Ishikawa (cell line): Measurements from ENCODE around the gene SYK.

Experiments used
- CEBPB ChIP-seq: IDR thresholded peaks from 2 replicates; pipeline ENCODE4 v1.6.1; 2012
- CREB1 ChIP-seq: IDR thresholded peaks from 2 replicates; pipeline ENCODE4 v1.6.1; 2012; ENCODE audit warnings: low read depth
- EGR1 ChIP-seq: IDR thresholded peaks from 2 replicates; pipeline ENCODE4 v1.6.1; 2012
- EP300 ChIP-seq: IDR thresholded peaks from 2 replicates; pipeline ENCODE4 v1.6.1; 2012; ENCODE audit warnings: borderline replicate concordance
- FOXM1 ChIP-seq: IDR thresholded peaks from 2 replicates; pipeline ENCODE4 v1.6.1; 2012; ENCODE audit warnings: low read depth, borderline replicate concordance
- NFIC ChIP-seq: IDR thresholded peaks from 2 replicates; pipeline ENCODE4 v1.6.1; 2012
- RAD21 ChIP-seq: IDR thresholded peaks from 2 replicates; pipeline ENCODE4 v1.6.1; 2012; ENCODE audit warnings: low read depth
- REST ChIP-seq: IDR thresholded peaks from 2 replicates; pipeline ENCODE4 v1.6.1; 2012; ENCODE audit warnings: low read depth, mild to moderate bottlenecking
- TAF1 ChIP-seq: IDR thresholded peaks from 2 replicates; pipeline ENCODE4 v1.6.1; 2012; ENCODE audit warnings: low read depth, mild to moderate bottlenecking
- TCF12 ChIP-seq: IDR thresholded peaks from 2 replicates; pipeline ENCODE4 v1.6.1; 2012; ENCODE audit warnings: low read depth
- TEAD4 ChIP-seq: IDR thresholded peaks from 2 replicates; pipeline ENCODE4 v1.6.1; 2012
- YY1 ChIP-seq: IDR thresholded peaks from 2 replicates; pipeline ENCODE4 v1.6.1; 2012; ENCODE audit warnings: low read depth
- ZBTB7A ChIP-seq: IDR thresholded peaks from 2 replicates; pipeline ENCODE4 v1.6.1; 2012; ENCODE audit warnings: low read depth
- TF ChIP-seq, protein P1 (sequence below): IDR thresholded peaks from 2 replicates; pipeline ENCODE4 v1.6.1; 2012
- TF ChIP-seq, protein P2 (sequence below): IDR thresholded peaks from 2 replicates; pipeline ENCODE4 v1.6.1; 2012

Gene SYK

GRCh38 chr9:90853945-90854344 lies 52.3 kb downstream of the SYK start:
- TF ChIP-seq TEAD4: no peak
- TF ChIP-seq EGR1: no peak

DNA sequence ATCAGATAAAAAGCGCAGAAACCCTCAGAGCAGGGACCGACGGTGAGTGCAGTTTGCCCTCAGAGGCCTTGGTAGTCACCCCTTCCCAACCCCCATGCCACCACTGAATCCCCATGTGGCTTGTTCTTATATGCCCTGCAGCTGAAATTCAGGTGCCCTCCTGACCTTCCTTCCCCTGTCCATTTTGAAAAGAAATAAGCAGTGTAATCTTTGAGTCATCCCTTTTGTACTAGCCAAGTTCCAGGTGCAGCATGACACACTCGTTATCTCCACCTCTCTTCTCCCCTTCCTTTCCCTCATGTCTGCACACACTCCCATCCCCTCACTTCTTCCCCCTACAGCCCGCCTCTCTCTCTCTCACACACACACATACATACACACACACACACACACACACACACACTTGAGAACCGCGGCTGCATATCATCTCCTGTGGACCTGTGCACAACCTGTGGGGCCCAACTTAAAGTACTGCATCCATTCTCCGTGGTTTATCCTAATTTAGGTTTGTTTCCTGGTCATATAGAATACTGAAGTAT lies 53.1 kb downstream of the SYK start:
- TF ChIP-seq CREB1 (no peak), RAD21 (no peak), NFIC (no peak), FOXM1 (no peak), TAF1 (no peak), CEBPB (no peak), EP300 (no peak), TEAD4 (no peak), ZBTB7A (no peak), TCF12 (no peak), REST (no peak), YY1 (no peak), EGR1 (no peak)
- TF ChIP-seq, protein P1, sequence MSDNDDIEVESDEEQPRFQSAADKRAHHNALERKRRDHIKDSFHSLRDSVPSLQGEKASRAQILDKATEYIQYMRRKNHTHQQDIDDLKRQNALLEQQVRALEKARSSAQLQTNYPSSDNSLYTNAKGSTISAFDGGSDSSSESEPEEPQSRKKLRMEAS: no peak
- TF ChIP-seq, protein P2, sequence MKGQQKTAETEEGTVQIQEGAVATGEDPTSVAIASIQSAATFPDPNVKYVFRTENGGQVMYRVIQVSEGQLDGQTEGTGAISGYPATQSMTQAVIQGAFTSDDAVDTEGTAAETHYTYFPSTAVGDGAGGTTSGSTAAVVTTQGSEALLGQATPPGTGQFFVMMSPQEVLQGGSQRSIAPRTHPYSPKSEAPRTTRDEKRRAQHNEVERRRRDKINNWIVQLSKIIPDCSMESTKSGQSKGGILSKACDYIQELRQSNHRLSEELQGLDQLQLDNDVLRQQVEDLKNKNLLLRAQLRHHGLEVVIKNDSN: no peak

GRCh38 chr9:90855208-90855902 lies 53.7 kb downstream of the SYK start:
- TF ChIP-seq, protein P2: no peak
- no peak for TF ChIP-seq TEAD4
- no peak for TF ChIP-seq REST
- no peak for TF ChIP-seq CREB1
- TF ChIP-seq EP300: no peak
- TF ChIP-seq TCF12: no peak
- TF ChIP-seq, protein P1: no peak
- no peak for TF ChIP-seq RAD21
- TF ChIP-seq NFIC: no peak
- TF ChIP-seq CEBPB: no peak
- no peak for TF ChIP-seq YY1
- TF ChIP-seq FOXM1: no peak
- no peak for TF ChIP-seq EGR1
- no peak for TF ChIP-seq TAF1
- no peak for TF ChIP-seq ZBTB7A

DNA sequence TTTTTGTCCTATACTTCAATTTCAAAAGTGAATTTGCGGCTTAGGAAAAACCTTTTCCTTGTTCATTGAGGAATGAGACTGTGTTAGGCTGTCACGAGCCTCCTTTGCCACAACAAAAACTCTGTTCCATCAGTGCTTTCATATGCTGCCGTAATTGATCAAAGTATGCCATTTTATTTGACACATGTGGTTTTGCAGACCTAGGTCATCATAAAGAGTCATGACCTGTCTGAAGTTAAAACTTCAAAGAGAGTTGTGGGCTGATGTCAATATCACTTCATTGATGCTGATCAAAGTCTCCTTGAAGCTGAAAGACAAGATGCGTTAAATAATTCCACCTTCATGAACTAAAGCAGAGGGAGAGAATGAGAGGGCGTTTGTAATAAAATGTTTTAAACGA lies 55.5 kb downstream of the SYK start:
- TF ChIP-seq RAD21: no peak
- TF ChIP-seq CEBPB: no peak
- no peak for TF ChIP-seq FOXM1
- TF ChIP-seq, protein P2: no peak
- no peak for TF ChIP-seq YY1
- no peak for TF ChIP-seq ZBTB7A
- no peak for TF ChIP-seq EP300
- TF ChIP-seq, protein P1: no peak
- no peak for TF ChIP-seq TAF1
- TF ChIP-seq TEAD4: no peak
- no peak for TF ChIP-seq REST
